HG03460 (cell line): ENCODE measurements around the gene SENP3.

Source experiments
- ATAC-seq: cut with Tn5 transposase; IDR thresholded peaks from one replicate; pipeline ENCODE4 v1.9.1; 2021; ENCODE audit not compliant: unreplicated experiment

SENP3 gene

GRCh38 chr17:7561589-7562207, at the start of gene SENP3:
SENP3 (plus strand) TSS chr17:7561919; CDS start chr17:7563077, 1,158 bp downstream.
- ATAC-seq = peak; percentile 54

GRCh38 chr17:7512105-7512504, 49.6 kb upstream of the SENP3 start:
- ATAC-seq = no peak

DNA sequence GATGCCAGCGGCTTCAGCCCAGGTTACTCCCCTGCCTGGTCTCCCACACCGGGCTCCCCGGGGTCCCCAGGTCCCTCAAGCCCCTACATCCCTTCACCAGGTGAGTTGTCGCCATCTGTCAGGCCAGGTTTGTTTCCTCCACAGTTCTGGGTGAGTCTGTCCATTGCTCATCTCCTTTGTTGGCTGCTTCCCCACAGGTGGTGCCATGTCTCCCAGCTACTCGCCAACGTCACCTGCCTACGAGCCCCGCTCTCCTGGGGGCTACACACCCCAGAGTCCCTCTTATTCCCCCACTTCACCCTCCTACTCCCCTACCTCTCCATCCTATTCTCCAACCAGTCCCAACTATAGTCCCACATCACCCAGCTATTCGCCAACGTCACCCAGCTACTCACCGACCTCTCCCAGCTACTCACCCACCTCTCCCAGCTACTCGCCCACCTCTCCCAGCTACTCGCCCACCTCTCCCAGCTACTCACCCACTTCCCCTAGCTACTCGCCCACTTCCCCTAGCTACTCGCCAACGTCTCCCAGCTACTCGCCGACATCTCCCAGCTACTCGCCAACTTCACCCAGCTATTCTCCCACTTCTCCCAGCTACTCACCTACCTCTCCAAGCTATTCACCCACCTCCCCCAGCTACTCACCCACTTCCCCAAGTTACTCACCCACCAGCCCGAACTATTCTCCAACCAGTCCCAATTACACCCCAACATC, 48.7 kb upstream of the SENP3 start:
- no peak for ATAC-seq

DNA sequence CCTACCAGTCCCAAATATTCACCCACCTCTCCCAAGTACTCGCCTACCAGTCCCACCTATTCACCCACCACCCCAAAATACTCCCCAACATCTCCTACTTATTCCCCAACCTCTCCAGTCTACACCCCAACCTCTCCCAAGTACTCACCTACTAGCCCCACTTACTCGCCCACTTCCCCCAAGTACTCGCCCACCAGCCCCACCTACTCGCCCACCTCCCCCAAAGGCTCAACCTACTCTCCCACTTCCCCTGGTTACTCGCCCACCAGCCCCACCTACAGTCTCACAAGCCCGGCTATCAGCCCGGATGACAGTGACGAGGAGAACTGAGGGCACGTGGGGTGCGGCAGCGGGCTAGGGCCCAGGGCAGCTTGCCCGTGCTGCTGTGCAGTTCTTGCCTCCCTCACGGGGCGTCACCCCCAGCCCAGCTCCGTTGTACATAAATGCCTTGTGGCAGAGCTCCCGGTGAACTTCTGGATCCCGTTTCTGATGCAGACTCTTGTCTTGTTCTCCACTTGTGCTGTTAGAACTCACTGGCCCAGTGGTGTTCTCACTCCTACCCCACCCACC, 47.8 kb upstream of the SENP3 start:
- ATAC-seq = no peak

DNA sequence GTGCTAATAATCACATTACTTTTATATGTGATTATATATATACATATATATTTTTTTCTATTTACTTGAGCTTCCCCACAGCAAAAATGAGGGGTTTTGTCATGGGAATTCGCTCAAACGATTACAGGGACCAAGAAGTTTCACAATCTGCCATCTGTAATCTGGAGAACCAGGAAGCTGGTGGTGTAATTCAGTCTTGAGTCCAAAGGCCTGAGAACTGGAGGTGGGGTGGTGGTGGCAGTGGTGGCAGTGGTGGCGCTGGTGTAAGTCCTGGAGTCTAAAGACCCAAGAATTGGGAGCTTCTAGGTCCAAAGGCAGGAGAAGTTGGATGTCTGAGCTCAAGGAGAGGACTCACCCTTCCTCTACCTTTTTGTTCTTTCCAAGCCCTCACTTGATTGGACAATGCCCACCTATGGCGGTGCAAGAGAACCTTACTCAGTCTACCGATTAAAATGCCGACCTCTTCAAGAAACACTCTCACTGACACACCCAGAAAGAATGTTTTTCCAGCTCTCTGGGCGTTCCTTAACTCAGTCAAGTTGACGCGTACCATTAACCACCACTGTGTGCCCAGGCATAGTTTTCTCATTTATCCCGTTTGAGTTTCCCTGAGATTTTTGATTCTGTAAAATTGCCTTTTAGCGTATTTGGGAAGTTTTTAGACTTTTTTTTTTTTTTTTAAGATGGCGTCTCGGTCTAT, 45.7 kb upstream of the SENP3 start:
- no peak for ATAC-seq

DNA sequence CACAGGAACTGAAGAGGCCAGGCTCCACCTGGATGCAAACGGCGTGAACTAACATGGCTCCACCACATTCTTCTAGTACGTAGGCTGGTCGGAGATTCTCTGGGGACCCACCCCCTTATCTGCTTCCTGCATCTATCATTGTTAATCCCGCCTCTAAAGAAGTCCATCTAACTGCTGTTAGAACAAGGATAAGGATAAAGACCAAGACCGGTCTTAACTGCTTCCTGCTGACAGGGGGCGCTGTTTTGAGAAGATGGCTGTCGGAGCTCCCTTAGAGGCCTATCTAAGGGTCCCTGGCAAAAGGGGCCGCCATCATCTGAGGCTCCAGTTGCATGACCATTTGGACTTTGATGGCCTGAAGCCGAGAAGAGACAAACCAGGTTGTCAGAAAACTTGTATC, 38.7 kb upstream of the SENP3 start:
- ATAC-seq = no peak

GRCh38 chr17:7528842-7529241, 32.9 kb upstream of the SENP3 start:
- ATAC-seq = no peak

DNA sequence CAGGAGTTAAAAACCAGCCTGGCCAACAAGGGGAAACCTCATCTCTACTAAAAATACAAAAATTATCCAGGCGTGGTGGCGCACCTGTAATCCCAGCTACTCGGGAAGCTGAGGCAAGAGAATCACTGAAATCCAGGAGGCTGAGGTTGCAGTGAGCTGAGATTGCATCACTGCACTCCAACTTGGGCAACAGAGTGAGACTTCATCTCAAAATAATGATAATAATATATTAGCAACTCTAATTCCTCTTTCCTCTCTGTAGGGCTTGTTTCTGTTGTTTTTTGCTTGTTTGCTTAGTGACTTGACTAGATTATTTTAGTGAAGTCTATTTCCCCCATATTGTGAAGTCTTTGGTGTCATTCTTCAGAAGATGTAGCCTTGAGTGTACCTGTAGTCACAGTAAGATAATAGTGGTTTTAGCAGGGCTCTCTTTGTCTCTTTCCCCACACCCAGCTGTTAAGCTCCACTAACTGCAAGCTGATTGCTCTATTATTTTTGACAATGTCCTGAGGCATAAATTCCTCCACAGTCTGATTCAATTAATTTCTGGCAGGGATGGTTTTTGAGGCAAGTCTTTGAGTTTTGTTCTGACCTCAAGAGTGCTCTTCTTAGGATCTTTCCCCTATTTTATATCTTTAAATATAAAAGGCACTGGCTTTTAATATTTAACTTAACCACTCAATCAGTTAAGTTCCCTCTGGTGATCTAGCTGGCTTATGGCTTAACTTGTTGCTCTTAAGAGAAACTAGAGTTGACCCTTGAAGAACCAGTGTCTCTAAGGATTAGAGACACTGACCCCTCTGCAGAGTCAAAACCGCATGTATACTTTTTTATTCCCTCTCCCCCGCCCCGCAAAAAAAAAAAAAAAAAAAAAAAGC, 31.5 kb upstream of the SENP3 start:
- no peak for ATAC-seq

DNA sequence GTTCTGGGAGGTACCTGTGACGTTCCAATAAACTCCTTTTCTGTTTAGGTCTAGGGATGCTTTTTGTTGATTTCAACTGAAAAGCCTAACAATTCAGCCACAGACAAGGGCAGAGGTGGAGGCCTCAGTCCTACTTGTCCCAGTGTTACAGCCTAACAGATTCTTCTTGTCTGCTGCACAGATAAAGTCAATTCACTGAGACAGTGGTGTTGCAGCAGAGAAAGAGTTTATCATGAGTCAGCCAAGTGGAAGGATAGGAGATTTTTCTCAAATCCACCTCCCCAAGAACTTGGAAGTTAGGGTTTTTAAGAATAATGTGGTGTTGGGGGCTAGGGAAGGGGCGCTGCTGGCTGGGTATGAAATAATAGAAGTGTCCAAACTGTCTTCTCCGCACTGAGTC, 23.7 kb upstream of the SENP3 start:
- ATAC-seq = no peak

- ATAC-seq = no peak
These were observed 22.7 kb upstream of the SENP3 start for GRCh38 chr17:7538891-7539545.

DNA sequence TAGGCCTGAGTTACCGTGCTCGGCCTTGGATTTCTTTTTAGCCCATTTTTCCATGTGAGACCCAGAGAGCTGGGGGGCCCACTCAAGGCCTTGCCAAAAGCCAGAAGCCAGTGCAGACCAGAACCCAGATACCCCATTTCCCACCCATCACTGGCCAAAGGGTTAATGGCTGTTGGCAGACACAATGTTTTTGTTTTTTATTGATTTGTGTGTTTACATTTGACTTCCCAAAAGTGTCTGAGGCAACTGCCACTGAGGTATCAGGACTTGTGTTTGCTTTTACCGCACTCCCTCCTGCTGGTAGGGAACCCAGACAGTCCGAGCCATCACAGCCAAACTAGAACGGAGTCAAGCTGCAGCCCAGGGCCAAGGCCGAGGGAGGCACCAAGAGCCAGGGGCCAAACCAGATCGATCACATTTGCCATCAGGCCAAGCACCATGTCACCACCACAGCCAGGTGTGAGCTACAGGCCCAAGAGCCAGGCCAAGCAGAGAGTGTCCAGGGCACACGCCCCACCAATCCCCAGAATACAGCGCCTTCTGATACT, 20.6 kb upstream of the SENP3 start:
- no peak for ATAC-seq

- no peak for ATAC-seq
These were observed 16.8 kb upstream of the SENP3 start for GRCh38 chr17:7544911-7545310.

DNA sequence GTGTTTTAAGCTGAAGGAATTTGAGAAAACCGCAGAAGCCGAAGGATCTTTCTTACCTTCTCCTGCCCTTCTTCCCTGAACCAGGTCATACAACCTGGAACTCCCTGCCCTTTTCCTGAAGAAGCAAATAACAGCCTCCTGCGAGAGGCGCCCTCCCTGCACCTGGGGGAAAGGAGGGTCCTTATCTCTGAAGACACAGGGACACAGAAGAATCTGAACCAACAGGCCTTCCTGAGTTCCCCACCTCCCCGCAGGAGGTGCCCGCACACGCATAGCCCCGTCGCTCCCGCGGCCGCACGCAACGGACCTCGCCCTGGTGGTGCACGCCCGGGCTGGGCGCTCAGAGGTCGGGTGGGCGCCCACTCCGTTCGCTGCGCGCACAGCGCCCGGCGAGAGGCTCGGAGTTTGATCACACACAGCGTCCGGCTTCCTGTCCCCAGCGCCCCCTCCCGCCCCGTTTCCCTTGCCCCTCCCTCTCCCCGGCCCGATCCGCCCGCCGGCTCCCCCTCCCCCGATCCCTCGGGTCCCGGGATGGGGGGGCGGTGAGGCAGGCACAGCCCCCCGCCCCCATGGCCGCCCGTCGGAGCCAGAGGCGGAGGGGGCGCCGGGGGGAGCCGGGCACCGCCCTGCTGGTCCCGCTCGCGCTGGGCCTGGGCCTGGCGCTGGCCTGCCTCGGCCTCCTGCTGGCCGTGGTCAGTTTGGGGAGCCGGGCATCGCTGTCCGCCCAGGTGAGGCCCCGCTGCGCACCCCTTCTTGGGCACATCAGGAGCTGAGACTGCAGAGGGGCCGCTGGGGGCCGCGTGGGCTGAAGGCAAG, 12.9 kb upstream of the SENP3 start, which contains the start of gene TNFSF12:
Gene TNFSF12, plus strand, starts transcription at position 474 of the 816 bp plus-strand sequence. Its CDS starts 96 bp downstream, at position 570.
- no peak for ATAC-seq

- no peak for ATAC-seq
These were observed 12.2 kb upstream of the SENP3 start for GRCh38 chr17:7549401-7550055.

DNA sequence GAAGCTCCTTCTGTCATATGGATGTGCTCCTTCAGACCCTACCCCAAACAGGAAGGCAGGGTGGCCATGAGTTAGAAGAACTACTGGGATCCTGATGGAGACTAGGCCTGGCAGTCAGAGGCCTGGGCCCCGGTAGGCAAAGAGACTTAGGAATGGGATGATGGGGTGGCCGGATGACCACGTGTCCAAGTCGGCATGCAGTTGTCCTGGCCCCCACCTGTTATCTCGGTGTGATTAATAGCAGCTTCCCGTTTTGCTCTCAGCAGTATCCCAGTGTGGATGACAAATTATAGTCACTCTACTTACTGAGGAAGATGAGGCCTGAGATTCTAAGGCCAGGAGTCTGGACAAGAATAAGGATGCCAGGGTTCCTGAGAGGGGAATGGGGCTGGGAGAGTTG, 11.4 kb upstream of the SENP3 start:
- no peak for ATAC-seq

- no peak for ATAC-seq
These were observed 10.3 kb upstream of the SENP3 start for GRCh38 chr17:7551396-7551795.

GRCh38 chr17:7552621-7553051, 9.1 kb upstream of the SENP3 start:
- peak; percentile 69 for ATAC-seq

DNA sequence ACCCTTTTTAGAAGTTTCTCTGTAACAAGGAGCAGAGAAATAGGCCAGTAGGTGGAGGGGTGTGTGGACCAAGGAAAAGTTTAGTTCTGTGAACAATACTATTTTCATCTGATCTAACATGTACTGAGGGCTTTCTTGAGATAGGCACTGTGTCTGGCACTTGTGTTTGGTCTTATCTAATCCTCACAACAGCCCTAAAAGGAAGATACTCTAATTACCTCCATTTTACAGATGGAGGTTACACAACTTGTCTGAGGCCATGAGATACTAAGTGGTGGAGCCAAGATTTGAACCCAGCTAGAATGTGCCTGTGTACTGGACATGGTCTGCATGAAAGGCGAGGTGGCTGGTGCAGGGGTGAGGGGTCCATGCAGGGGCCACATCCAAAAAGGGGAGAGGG, 8.4 kb upstream of the SENP3 start:
- ATAC-seq = no peak
